ENCODE measurements around the gene CDPF1.

CDPF1 gene

DNA sequence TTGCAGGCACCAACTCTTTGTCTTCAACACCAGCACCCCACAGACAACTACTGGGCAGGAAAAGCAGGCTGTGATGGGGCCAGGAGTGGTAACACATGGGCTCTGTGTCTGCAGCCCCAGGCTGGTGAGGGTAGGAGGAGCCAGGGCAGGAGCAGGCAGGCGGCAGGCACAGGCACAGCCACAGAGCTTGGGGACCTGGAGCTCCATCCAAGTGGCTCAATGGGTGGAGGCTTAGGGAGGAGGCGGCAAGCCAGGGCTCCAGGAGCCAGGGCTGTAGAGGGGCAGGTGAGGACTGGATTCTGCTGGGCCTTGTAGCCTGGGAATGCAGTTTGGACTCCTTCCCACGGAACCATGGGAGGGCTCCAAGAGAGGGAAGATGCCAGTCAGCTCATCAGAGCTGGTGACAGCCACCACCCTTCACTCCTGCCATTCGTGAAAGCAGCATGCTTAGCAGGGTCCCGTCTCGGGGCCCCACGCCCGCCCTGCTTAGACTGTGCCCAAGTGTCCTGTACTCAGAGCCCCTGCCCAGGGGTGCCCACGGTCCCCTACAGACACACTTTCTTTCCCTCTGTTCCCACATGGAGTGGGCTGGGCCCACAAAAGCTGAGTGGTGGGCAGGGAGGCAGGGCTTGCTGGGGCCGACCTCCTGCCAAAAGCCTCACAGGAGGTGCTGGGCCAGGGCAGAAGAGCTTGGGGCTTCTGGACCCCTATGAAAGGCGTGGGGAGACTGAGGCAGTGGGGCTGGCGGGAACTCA, 30.1 kb upstream of the CDPF1 start:
- Histone ChIP-seq H3K27me3 (ENCODE audit: low read depth, low read length) (no peaks in the 10 kb centered on the region), H3K36me3 (ENCODE audit: control insufficient read depth in 1 of 2, insufficient read depth in 2 of 2, low read length in 2 of 2) (peaks cover 71 to 90% of the 10 kb centered on the region in 2 donors), H3K27ac (ENCODE audit: low read length) (no peak overlapping the region), H3K4me3 (ENCODE audit: low read depth in 1 of 2, low read length in 2 of 2) (no peak overlapping the region), H3K9me3 (ENCODE audit: control insufficient read depth in 1 of 2, low read length in 2 of 2) (no peaks in the 10 kb centered on the region), H3K4me1 (ENCODE audit: control insufficient read depth in 1 of 2, insufficient read depth in 2 of 2, low read length in 2 of 2) (no peaks in the 10 kb centered on the region)

- Histone ChIP-seq H3K9me3 (ENCODE audit: control insufficient read depth in 1 of 2, low read length in 2 of 2) (no peaks in the 10 kb centered on the region), H3K4me3 (ENCODE audit: low read depth in 1 of 2, low read length in 2 of 2) (no peak overlapping the region), H3K27me3 (ENCODE audit: low read depth, low read length) (no peaks in the 10 kb centered on the region), H3K36me3 (ENCODE audit: control insufficient read depth in 1 of 2, insufficient read depth in 2 of 2, low read length in 2 of 2) (peaks cover 67 to 90% of the 10 kb centered on the region in 2 donors), H3K27ac (ENCODE audit: low read length) (no peak overlapping the region), H3K4me1 (ENCODE audit: control insufficient read depth in 1 of 2, insufficient read depth in 2 of 2, low read length in 2 of 2) (no peaks in the 10 kb centered on the region)
Measured at GRCh38 chr22:46278656-46279645, 28.9 kb upstream of the CDPF1 start.

DNA sequence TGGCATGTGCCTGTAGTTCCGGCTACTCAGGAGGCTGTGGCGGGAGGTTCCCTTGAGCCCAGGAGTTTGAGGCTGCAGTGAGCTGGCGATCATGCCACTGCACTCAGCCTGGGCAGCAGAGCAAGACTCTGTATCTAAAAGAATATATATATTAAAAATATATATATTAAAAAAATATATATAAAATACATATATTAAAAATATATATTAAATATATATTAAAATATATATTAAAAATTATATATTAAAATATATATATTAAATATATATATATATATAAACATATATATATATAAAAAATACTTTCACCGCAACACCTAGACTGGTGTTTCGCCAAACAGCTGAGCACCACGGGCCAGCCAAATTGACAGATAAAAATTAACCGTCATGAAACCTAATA, 26.5 kb upstream of the CDPF1 start:
- H3K4me3 ChIP-seq (ENCODE audit: low read depth in 1 of 2, low read length in 2 of 2) = no peak overlapping the region
- H3K4me1 ChIP-seq (ENCODE audit: control insufficient read depth in 1 of 2, insufficient read depth in 2 of 2, low read length in 2 of 2) = no peaks in the 10 kb centered on the region
- peaks cover 69 to 90% of the 10 kb centered on the region in 2 donors for H3K36me3 ChIP-seq (ENCODE audit: control insufficient read depth in 1 of 2, insufficient read depth in 2 of 2, low read length in 2 of 2)
- H3K27ac ChIP-seq (ENCODE audit: low read length) = no peak overlapping the region
- no peaks in the 10 kb centered on the region for H3K27me3 ChIP-seq (ENCODE audit: low read depth, low read length)
- H3K9me3 ChIP-seq (ENCODE audit: control insufficient read depth in 1 of 2, low read length in 2 of 2) = no peaks in the 10 kb centered on the region

DNA sequence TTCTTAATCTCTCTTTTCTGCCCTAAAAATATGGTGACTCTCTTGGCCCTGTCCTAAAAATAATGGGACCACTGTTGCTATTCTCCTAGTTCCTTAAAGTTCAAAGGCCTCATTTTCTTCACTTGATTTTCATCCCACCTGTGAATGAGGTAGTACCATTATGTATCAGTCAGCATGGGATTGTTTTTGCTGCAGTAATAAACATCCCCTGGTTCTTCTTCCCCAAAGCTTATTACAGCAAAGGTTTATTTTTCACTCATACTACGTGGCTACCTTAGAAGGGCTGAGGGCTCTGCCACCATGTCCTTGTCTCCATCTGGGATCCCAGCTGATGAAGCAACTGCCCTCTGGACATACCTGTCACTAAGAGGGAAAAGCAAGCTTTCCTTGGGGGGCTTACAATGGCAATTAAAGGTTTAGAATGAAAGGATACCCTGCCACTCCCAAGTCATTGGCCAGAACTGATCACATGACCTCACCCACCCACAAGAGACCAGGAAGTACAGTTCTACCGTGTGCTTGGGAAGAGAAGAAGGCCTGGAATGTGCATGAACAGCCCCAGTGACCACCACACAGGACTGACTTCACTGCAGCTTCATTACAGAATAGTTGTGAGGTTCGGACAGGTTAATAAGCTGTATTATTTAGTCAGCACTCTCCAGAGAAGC, 25.5 kb upstream of the CDPF1 start:
- H3K27ac ChIP-seq (ENCODE audit: low read length) = no peak overlapping the region
- no peaks in the 10 kb centered on the region for H3K27me3 ChIP-seq (ENCODE audit: low read depth, low read length)
- no peaks in the 10 kb centered on the region for H3K4me1 ChIP-seq (ENCODE audit: control insufficient read depth in 1 of 2, insufficient read depth in 2 of 2, low read length in 2 of 2)
- no peaks in the 10 kb centered on the region for H3K9me3 ChIP-seq (ENCODE audit: control insufficient read depth in 1 of 2, low read length in 2 of 2)
- peaks cover 62 to 81% of the 10 kb centered on the region in 2 donors for H3K36me3 ChIP-seq (ENCODE audit: control insufficient read depth in 1 of 2, insufficient read depth in 2 of 2, low read length in 2 of 2)
- H3K4me3 ChIP-seq (ENCODE audit: low read depth in 1 of 2, low read length in 2 of 2) = no peak overlapping the region

DNA sequence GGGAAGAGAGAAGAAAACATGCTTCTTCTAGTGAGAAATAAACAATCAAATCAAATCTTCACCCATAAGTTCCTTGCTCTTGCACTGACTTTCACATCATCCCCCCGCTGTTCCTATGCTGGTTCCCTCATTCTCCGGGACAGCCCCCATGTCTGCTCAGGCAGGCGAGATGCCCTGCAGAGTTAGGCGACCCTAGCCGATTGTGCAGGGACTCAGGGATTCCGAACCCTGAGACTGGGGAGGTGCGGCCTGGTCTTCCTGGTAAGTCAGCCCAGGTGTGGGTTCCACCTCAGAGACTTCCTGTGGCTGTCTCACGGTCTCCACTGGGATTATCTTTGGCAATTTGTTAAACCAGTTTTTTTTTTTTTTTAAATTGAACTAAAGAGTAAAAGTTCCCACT, 24.3 kb upstream of the CDPF1 start:
- peaks cover 51 to 69% of the 10 kb centered on the region in 2 donors for H3K36me3 ChIP-seq (ENCODE audit: control insufficient read depth in 1 of 2, insufficient read depth in 2 of 2, low read length in 2 of 2)
- H3K9me3 ChIP-seq (ENCODE audit: control insufficient read depth in 1 of 2, low read length in 2 of 2) = no peaks in the 10 kb centered on the region
- H3K4me3 ChIP-seq (ENCODE audit: low read depth in 1 of 2, low read length in 2 of 2) = no peak overlapping the region
- no peak overlapping the region for H3K27ac ChIP-seq (ENCODE audit: low read length)
- H3K27me3 ChIP-seq (ENCODE audit: low read depth, low read length) = no peaks in the 10 kb centered on the region
- H3K4me1 ChIP-seq (ENCODE audit: control insufficient read depth in 1 of 2, insufficient read depth in 2 of 2, low read length in 2 of 2) = peaks cover under 1 to 3% of the 10 kb centered on the region in 2 donors

GRCh38 chr22:46273432-46274148, 23.5 kb upstream of the CDPF1 start:
- H3K9me3 ChIP-seq (ENCODE audit: control insufficient read depth in 1 of 2, low read length in 2 of 2) = no peaks in the 10 kb centered on the region
- H3K4me3 ChIP-seq (ENCODE audit: low read depth in 1 of 2, low read length in 2 of 2) = no peak overlapping the region
- H3K27ac ChIP-seq (ENCODE audit: low read length) = no peak overlapping the region
- no peaks in the 10 kb centered on the region for H3K27me3 ChIP-seq (ENCODE audit: low read depth, low read length)
- H3K4me1 ChIP-seq (ENCODE audit: control insufficient read depth in 1 of 2, insufficient read depth in 2 of 2, low read length in 2 of 2) = peaks cover 3 to 10% of the 10 kb centered on the region in 2 donors
- H3K36me3 ChIP-seq (ENCODE audit: control insufficient read depth in 1 of 2, insufficient read depth in 2 of 2, low read length in 2 of 2) = peaks cover 43 to 61% of the 10 kb centered on the region in 2 donors

DNA sequence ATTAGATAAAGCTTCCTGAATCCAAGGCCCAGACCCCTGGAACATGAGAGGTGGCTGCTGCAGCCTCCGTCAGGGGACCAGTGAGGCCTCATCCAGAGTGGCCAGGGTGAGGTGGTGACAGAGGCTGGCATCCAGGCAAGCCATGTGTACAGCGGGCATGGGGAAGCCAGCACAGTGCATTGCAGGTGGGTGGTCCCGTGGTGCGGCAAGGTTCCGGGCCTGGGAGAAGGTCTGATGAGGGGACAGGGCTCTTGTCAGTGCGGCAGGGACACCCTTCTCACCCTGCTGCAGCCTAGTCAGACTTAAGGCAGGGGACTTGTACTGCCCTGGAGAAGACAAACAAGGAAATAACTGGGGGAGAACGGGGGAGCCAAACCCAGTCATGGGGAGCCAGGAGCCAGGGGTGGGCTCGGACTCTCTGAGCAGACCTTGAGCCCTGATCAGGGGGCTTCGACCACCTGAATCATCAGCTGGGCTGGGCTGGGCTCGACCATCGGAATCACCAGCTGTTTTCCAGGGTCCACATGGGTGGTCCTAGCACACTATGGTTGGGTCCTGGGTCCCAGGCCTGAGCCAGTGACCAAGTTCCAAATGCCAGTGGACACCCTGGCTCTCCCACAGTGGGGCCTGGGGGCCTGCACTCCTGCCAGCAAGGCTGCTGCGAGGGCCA, 22.8 kb upstream of the CDPF1 start:
- Histone ChIP-seq H3K36me3 (ENCODE audit: control insufficient read depth in 1 of 2, insufficient read depth in 2 of 2, low read length in 2 of 2) (peaks cover 36 to 54% of the 10 kb centered on the region in 2 donors), H3K27me3 (ENCODE audit: low read depth, low read length) (no peaks in the 10 kb centered on the region), H3K9me3 (ENCODE audit: control insufficient read depth in 1 of 2, low read length in 2 of 2) (no peaks in the 10 kb centered on the region), H3K27ac (ENCODE audit: low read length) (no peak overlapping the region), H3K4me1 (ENCODE audit: control insufficient read depth in 1 of 2, insufficient read depth in 2 of 2, low read length in 2 of 2) (peaks cover 3 to 15% of the 10 kb centered on the region in 2 donors), H3K4me3 (ENCODE audit: low read depth in 1 of 2, low read length in 2 of 2) (no peak overlapping the region)

- Histone ChIP-seq H3K4me1 (ENCODE audit: control insufficient read depth in 1 of 2, insufficient read depth in 2 of 2, low read length in 2 of 2) (peaks cover 3 to 18% of the 10 kb centered on the region in 2 donors), H3K27me3 (ENCODE audit: low read depth, low read length) (no peaks in the 10 kb centered on the region), H3K27ac (ENCODE audit: low read length) (no peak overlapping the region), H3K9me3 (ENCODE audit: control insufficient read depth in 1 of 2, low read length in 2 of 2) (no peaks in the 10 kb centered on the region), H3K4me3 (ENCODE audit: low read depth in 1 of 2, low read length in 2 of 2) (no peak overlapping the region), H3K36me3 (ENCODE audit: control insufficient read depth in 1 of 2, insufficient read depth in 2 of 2, low read length in 2 of 2) (peaks cover 32 to 49% of the 10 kb centered on the region in 2 donors)
Measured at GRCh38 chr22:46272196-46272595, 22.1 kb upstream of the CDPF1 start.

DNA sequence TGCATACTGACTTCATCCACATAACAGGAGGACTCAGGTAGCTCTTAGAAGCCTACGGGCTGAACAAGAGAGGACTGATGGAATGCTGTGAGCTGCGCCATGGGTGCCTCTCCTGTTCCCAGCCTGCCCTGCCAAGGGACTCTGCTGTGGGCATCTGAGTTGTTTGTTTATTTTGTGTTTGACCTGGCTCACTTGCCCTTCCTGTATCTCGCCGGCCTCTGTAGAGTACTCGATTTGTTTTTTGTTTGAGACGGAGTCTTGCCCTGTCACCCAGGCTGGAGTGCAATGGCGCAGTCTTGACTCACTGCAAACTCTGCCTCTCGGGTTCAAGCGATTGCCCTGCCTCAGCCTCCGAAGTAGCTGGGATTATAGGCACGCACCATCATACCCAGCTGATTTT, 19.5 kb upstream of the CDPF1 start:
- Histone ChIP-seq H3K27me3 (ENCODE audit: low read depth, low read length) (no peaks in the 10 kb centered on the region), H3K4me1 (ENCODE audit: control insufficient read depth in 1 of 2, insufficient read depth in 2 of 2, low read length in 2 of 2) (peaks cover 3 to 21% of the 10 kb centered on the region in 2 donors), H3K36me3 (ENCODE audit: control insufficient read depth in 1 of 2, insufficient read depth in 2 of 2, low read length in 2 of 2) (peaks cover 18 to 28% of the 10 kb centered on the region in 2 donors), H3K4me3 (ENCODE audit: low read depth in 1 of 2, low read length in 2 of 2) (peak overlapping the region in 1 of 2 donors; percentile 39), H3K9me3 (ENCODE audit: control insufficient read depth in 1 of 2, low read length in 2 of 2) (no peaks in the 10 kb centered on the region), H3K27ac (ENCODE audit: low read length) (no peak overlapping the region)

All from muscle layer of duodenum (tissue), 2 donors.